ENCODE data around the gene CAPN6. TPM values are rescaled to one million over a fixed set of nuclear protein-coding genes. Genes with fewer than 3 reads are reported as not detected.

The CAPN6 gene
- total and polyA plus RNA-seq, 2 donors (not counting 3 experiments of a cell fraction or from before 2014, with no cell fraction given) = not detected

DNA sequence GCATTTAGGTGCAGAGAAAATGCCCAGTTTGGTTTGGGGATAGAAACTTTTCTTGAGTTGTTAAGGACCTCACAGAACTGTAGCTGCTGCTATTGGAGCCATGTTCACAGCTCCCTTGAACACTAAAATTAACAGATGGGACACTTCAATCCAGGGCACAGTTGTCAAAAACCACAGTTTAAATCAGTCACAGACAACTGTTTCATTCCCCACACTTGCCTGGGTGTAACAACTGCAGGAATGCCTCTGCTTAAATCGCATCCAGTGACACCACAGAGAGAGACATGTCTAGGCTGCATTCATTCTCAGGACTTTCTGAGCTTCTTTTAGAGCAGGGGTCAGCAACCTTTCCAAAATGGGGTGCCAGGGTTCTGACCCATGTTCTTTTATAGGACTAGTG is 12.7 kb upstream of the CAPN6 start:
- Histone ChIP-seq H3K9ac (replicated peaks; ENCODE audit: extremely low read depth, insufficient read depth, low read length) (no peak overlapping the region), H2AFZ (ENCODE audit: low read depth, low read length) (no peak overlapping the region), H3K79me2 (ENCODE audit: control insufficient read depth, insufficient read depth, low read length) (no peaks in the 10 kb centered on the region), H3K9me3 (replicated peaks; ENCODE audit: control insufficient read depth, insufficient read depth, low read length) (no peaks in the 10 kb centered on the region), H3K4me1 (ENCODE audit: control insufficient read depth, extremely low read depth, insufficient read depth, low read length) (no peaks in the 10 kb centered on the region), H3K27ac (ENCODE audit: insufficient read depth, low read depth, low read length) (no peak overlapping the region), H3K9me1 (replicated peaks; ENCODE audit: control insufficient read depth, extremely low read depth, insufficient read depth, low read length) (no peaks in the 10 kb centered on the region), H3K4me3 (replicated peaks in 1 of 3; ENCODE audit: insufficient read depth in 1 of 3, low read depth in 1 of 3, low read length in 3 of 3) (no peak overlapping the region), H3K27me3 (ENCODE audit: control insufficient read depth in 2 of 2, insufficient read depth in 2 of 2, low read length in 2 of 2) (no peaks in the 10 kb centered on the region), H3K36me3 (ENCODE audit: control insufficient read depth in 2 of 2, extremely low read depth in 1 of 2, insufficient read depth in 2 of 2, low read length in 2 of 2) (no peaks in the 10 kb centered on the region), H4K20me1 (replicated peaks; ENCODE audit: control insufficient read depth, extremely low read depth, insufficient read depth, low read length) (no peaks in the 10 kb centered on the region), H3K4me2 (ENCODE audit: insufficient read depth, low read length) (no peak overlapping the region)
- TF ChIP-seq POLR2A (IDR thresholded peaks at IDR 0.05; ENCODE audit: low read depth, low read length) = no peak
- no peak for TF ChIP-seq MAX (IDR thresholded peaks at IDR 0.05; ENCODE audit: insufficient read depth, insufficient read length)
- TF ChIP-seq GATA2 (IDR thresholded peaks at IDR 0.05; ENCODE audit: insufficient read depth, insufficient read length, low read depth, low read length) = no peak
- no peak for TF ChIP-seq CTCF (IDR thresholded peaks at IDR 0.05; ENCODE audit: extremely low read depth in 1 of 2, insufficient read depth in 1 of 2, low read depth in 1 of 2, low read length in 2 of 2)
- TF ChIP-seq FOS (IDR thresholded peaks at IDR 0.05; ENCODE audit: borderline replicate concordance, insufficient read depth, low read length) = no peak
- TF ChIP-seq POLR2AphosphoS5 (IDR thresholded peaks at IDR 0.05; ENCODE audit: insufficient read depth, low read depth, low read length) = no peak
- TF ChIP-seq EZH2 (IDR thresholded peaks at IDR 0.05; ENCODE audit: borderline replicate concordance, low read depth, low read length, severe bottlenecking) = no peak
- no peak for TF ChIP-seq MYC (IDR thresholded peaks at IDR 0.05; ENCODE audit: low read depth, low read length)
- no peak for TF ChIP-seq JUN (IDR thresholded peaks at IDR 0.05; ENCODE audit: borderline replicate concordance, insufficient read depth, insufficient read length, low read depth)
- ChIA-PET CTCF (no interaction called here), POLR2A (no interaction called here)
- intact Hi-C loops (cut with micrococcal nuclease) (no loop called here), dilution Hi-C loops (cut with MboI; ENCODE audit: extremely low pct_ligation_motif_present, low sequenced_read_pairs) (no loop called here)
- FAIRE-seq (no peak), DNase-seq (ENCODE audit: low read depth, low spot score) (no peak)
- no TSS peak for BruUV-seq (replicated peaks)

All from endothelial cell of umbilical vein (primary cell).